Right lobe of liver (tissue), 6 donors: ENCODE data around the gene AGO3. TPM values are rescaled to one million over a fixed set of nuclear protein-coding genes. Genes with fewer than 3 reads are reported as not detected.
A peak's percentile ranks its signal among the peaks of the same experiment; 100 is the strongest.

Experiments
- ATAC-seq, 4 donors: fragments of 200-7000 bp; cut with Tn5 transposase; one replicate each; pipeline ENCODE4 v1.9.1; 2020; ENCODE audit warnings: mild to moderate bottlenecking in 4 of 4, moderate library complexity in 4 of 4
- DNase-seq, 3 donors: peaks; one replicate each; pipeline ENCODE4 v3.0.0-alpha.2; 2020
- H3K27ac ChIP-seq, 3 donors: fragments of 200-600 bp; one replicate each; pipeline ENCODE4 v1.8.0; 2022
- H3K27me3 ChIP-seq, 2 donors: fragments of 200-600 bp; one replicate each; pipeline ENCODE4 v1.8.0; 2022
- H3K36me3 ChIP-seq, 4 donors: fragments of 200-600 bp; sonication (generic) in 1 of 4; one replicate each; pipeline versions ENCODE4 v1.5.1 to v1.8.0; 2017 to 2022; ENCODE audit warnings: control low read depth in 1 of 4
- H3K4me1 ChIP-seq, 4 donors: fragments of 200-600 bp; sonication (generic) in 1 of 4; one replicate each; pipeline versions ENCODE4 v1.5.1 to v1.8.0; 2017 to 2022; ENCODE audit warnings: control low read depth in 1 of 4
- H3K4me3 ChIP-seq, 3 donors: fragments of 200-600 bp; one replicate each; pipeline ENCODE4 v1.8.0; 2022
- H3K9me3 ChIP-seq, 4 donors: fragments of 200-600 bp; sonication (generic) in 1 of 4; one replicate each; pipeline versions ENCODE4 v1.5.1 to v1.8.0; 2017 to 2022; ENCODE audit warnings: control low read depth in 1 of 4
- POLR2A ChIP-seq: fragments of 450-650 bp; IDR thresholded peaks from one replicate; pipeline ENCODE4 v1.6.1; 2017; ENCODE audit warnings: antibody characterized with exemption, mild to moderate bottlenecking
- WGBS: methylation state at CpG from one replicate; pipeline ENCODE4 v1.1.6; 2018; ENCODE audit warnings: low coverage, low lambda C conversion rate; ENCODE audit not compliant: insufficient coverage; ENCODE audit errors: missing lambda C conversion rate; 5-methylcytosine and 5-hydroxymethylcytosine counted together
- intact Hi-C, 2 donors: fragments of 100-400 bp; cut with DNase I; formaldehyde crosslinking; loops; one replicate each; pipeline versions ENCODE4 v1.11.2 to v1.14.1; 2022
- total RNA-seq, 6 experiments: library from RNA; depleted of rRNA in 2 of 6; stranded (reverse); fragments of >200 nt in 2 of 6; fragmentation: NEBNext Ultra II Directional in 3 of 6; extraction: Animal tissue kit (Norgen Biotek cat#: 25700) in 3 of 6; gene quantifications; one replicate each; pipeline versions ENCODE4 v1.1.0 to v1.2.4, GENCODE V29; 2016 to 2023
- TF ChIP-seq, protein P1 (sequence below), 4 donors: fragments of 200-600 bp in 3 of 4; fragments of 450-650 bp in 1 of 4; IDR thresholded peaks; one replicate each; pipeline versions ENCODE4 v1.5.1 to v1.8.0; 2016 to 2022; ENCODE audit warnings: antibody characterized with exemption in 4 of 4, mild to moderate bottlenecking in 2 of 4
- donor health status: DM: no; HTN: yes; CAD: no.
- donor health status: DM: no; HTN: no; CAD: no.
- donor health status: DM: no; HTN: no; CAD: no.
- donor health status: DM: no; HTN: yes; CAD: no.
- donor health status: DM: no; HTN: yes; CAD: no.

Gene AGO3
- total RNA-seq, 6 experiments from 2014 or later = 7.0 to 16.2 (median 13.1) TPM

- WGBS = 38% methylated on average over 3 of the region's 9 CpGs
- no peak for DNase-seq
- H3K9me3 ChIP-seq = no peaks in the 10 kb centered on the region
- H3K27me3 ChIP-seq = no peaks in the 10 kb centered on the region
- no peak for TF ChIP-seq POLR2A
- TF ChIP-seq, protein P1, sequence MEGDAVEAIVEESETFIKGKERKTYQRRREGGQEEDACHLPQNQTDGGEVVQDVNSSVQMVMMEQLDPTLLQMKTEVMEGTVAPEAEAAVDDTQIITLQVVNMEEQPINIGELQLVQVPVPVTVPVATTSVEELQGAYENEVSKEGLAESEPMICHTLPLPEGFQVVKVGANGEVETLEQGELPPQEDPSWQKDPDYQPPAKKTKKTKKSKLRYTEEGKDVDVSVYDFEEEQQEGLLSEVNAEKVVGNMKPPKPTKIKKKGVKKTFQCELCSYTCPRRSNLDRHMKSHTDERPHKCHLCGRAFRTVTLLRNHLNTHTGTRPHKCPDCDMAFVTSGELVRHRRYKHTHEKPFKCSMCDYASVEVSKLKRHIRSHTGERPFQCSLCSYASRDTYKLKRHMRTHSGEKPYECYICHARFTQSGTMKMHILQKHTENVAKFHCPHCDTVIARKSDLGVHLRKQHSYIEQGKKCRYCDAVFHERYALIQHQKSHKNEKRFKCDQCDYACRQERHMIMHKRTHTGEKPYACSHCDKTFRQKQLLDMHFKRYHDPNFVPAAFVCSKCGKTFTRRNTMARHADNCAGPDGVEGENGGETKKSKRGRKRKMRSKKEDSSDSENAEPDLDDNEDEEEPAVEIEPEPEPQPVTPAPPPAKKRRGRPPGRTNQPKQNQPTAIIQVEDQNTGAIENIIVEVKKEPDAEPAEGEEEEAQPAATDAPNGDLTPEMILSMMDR (IDR thresholded peaks at IDR 0.05) = no peak
- ATAC-seq = peak in 1 of 4 donors; percentile 21
- H3K4me1 ChIP-seq = no peaks in the 10 kb centered on the region
- H3K4me3 ChIP-seq = no peak overlapping the region
- H3K36me3 ChIP-seq = no peaks in the 10 kb centered on the region
- no peak overlapping the region for H3K27ac ChIP-seq
- intact Hi-C loops = no loop called here
Observed at GRCh38 chr1:36119456-36119855, 188.6 kb downstream of the AGO3 start.

Other genes starting within 250 kb of the AGO3 start
- gene C1orf216, start 212.2 kb upstream of the AGO3 start, total RNA-seq = 1 to 10 TPM; 2.2 to 4.2 (median 3.6) TPM
- 1 to 10 TPM in 2 of 6 experiments, under 1 TPM in 4; 0.13 to 3.2 (median 0.31) TPM for gene CLSPN, start 161.1 kb upstream of the AGO3 start, total RNA-seq
- 10 to 100 TPM in 1 of 6 experiments, 1 to 10 TPM in 5; 6.5 to 10.4 (median 7.7) TPM for gene AGO4, start 123.1 kb upstream of the AGO3 start, total RNA-seq
- gene AGO1, start 47.9 kb upstream of the AGO3 start, total RNA-seq = 10 to 100 TPM in 5 of 6 experiments, 1 to 10 TPM in 1; 8.7 to 11.2 (median 10.5) TPM
- gene TEKT2, start 153.0 kb downstream of the AGO3 start, total RNA-seq = not detected
- 10 to 100 TPM in 3 of 6 experiments, 1 to 10 TPM in 3; 9.1 to 30.7 (median 14.9) TPM for gene ADPRS, start 157.8 kb downstream of the AGO3 start, total RNA-seq
- under 1 TPM; 0.18 to 0.74 (median 0.52) TPM for gene COL8A2, start 194.1 kb downstream of the AGO3 start, total RNA-seq
- gene TRAPPC3, start 218.4 kb downstream of the AGO3 start, total RNA-seq = 10 to 100 TPM; 26.0 to 52.4 (median 30.9) TPM
- 10 to 100 TPM; 10.2 to 28.2 (median 15.8) TPM for gene MAP7D1, start 225.1 kb downstream of the AGO3 start, total RNA-seq